Nephron (organoid): Measurements from ENCODE around the gene DIP2C.
A peak's percentile ranks its signal among the peaks of the same experiment; 100 is the strongest.
"Not testable (repeated sequence)": the region's sequence is repeated elsewhere in the genome, so short reads cannot be mapped to it uniquely, and the experiment has no call there.

ENCODE experiments used
- H3K27ac Mint-ChIP-seq, 3 experiments: 2 replicates each; pipeline ENCODE4 v1.8.0; 2020; ENCODE audit warnings: mixed read lengths in 3 of 3, mild to moderate bottlenecking in 2 of 3, moderate library complexity in 1 of 3
- H3K27me3 Mint-ChIP-seq: 2 replicates; pipeline ENCODE4 v1.8.0; 2021; ENCODE audit warnings: low read depth, mild to moderate bottlenecking, moderate library complexity, mixed read lengths
- H3K36me3 Mint-ChIP-seq: 2 replicates; pipeline ENCODE4 v1.8.0; 2020; ENCODE audit warnings: low read depth, mixed read lengths
- H3K4me1 Mint-ChIP-seq: 2 replicates; pipeline ENCODE4 v1.8.0; 2020; ENCODE audit warnings: mixed read lengths
- H3K4me3 Mint-ChIP-seq, 3 experiments: 2 replicates each; pipeline ENCODE4 v1.8.0; 2020; ENCODE audit warnings: mild to moderate bottlenecking in 3 of 3, mixed read lengths in 3 of 3, moderate library complexity in 2 of 3
- H3K9me3 Mint-ChIP-seq: 2 replicates; pipeline ENCODE4 v1.8.0; 2020; ENCODE audit warnings: mixed read lengths
- CTCF ChIP-seq, 3 experiments: fragments of 200-600 bp; sonication (generic); IDR thresholded peaks; one replicate each; pipeline ENCODE4 v1.5.0; 2021; ENCODE audit warnings: antibody characterized with exemption in 3 of 3; ENCODE audit not compliant: unreplicated experiment in 3 of 3

Gene DIP2C

GRCh38 chr10:659688-660141 lies 29.8 kb downstream of the DIP2C start:
- peaks cover 46% of the 10 kb centered on the region for H3K4me1 Mint-ChIP-seq
- peak overlapping the region in 1 of 3 experiments; percentile 26 for H3K4me3 Mint-ChIP-seq
- no peaks in the 10 kb centered on the region for H3K9me3 Mint-ChIP-seq
- H3K27ac Mint-ChIP-seq, result peak overlapping the region; percentile 61 to 63 (median 61)
- H3K36me3 Mint-ChIP-seq, result no peaks in the 10 kb centered on the region
- no peak for TF ChIP-seq CTCF (IDR thresholded peaks at IDR 0.05; ENCODE audit: unreplicated experiment in 3 of 3)
- no peaks in the 10 kb centered on the region for H3K27me3 Mint-ChIP-seq

GRCh38 chr10:657816-658350 lies 31.6 kb downstream of the DIP2C start:
- H3K36me3 Mint-ChIP-seq, H3K27me3 Mint-ChIP-seq, H3K27ac Mint-ChIP-seq, H3K9me3 Mint-ChIP-seq, H3K4me3 Mint-ChIP-seq: not testable (repeated sequence)
- peaks cover 42% of the 10 kb centered on the region for H3K4me1 Mint-ChIP-seq

GRCh38 chr10:656883-657282 lies 32.6 kb downstream of the DIP2C start:
- Mint-ChIP-seq H3K27me3 (no peaks in the 10 kb centered on the region), H3K36me3 (no peaks in the 10 kb centered on the region), H3K27ac (no peak overlapping the region), H3K9me3 (no peaks in the 10 kb centered on the region), H3K4me1 (peaks cover 42% of the 10 kb centered on the region), H3K4me3 (no peak overlapping the region)
- TF ChIP-seq CTCF (IDR thresholded peaks at IDR 0.05; ENCODE audit: unreplicated experiment in 3 of 3), result no peak

GRCh38 chr10:655184-655583 lies 34.3 kb downstream of the DIP2C start:
- no peak overlapping the region for H3K4me3 Mint-ChIP-seq
- H3K4me1 Mint-ChIP-seq, result peaks cover 42% of the 10 kb centered on the region
- H3K36me3 Mint-ChIP-seq, result no peaks in the 10 kb centered on the region
- H3K9me3 Mint-ChIP-seq, result no peaks in the 10 kb centered on the region
- H3K27me3 Mint-ChIP-seq, result no peaks in the 10 kb centered on the region
- TF ChIP-seq CTCF (IDR thresholded peaks at IDR 0.05; ENCODE audit: unreplicated experiment in 3 of 3), result no peak
- no peak overlapping the region for H3K27ac Mint-ChIP-seq

GRCh38 chr10:654647-654996 lies 34.8 kb downstream of the DIP2C start:
- Mint-ChIP-seq H3K9me3 (no peaks in the 10 kb centered on the region), H3K4me3 (no peak overlapping the region), H3K27ac (no peak overlapping the region), H3K36me3 (no peaks in the 10 kb centered on the region), H3K4me1 (peaks cover 43% of the 10 kb centered on the region), H3K27me3 (no peaks in the 10 kb centered on the region)
- no peak for TF ChIP-seq CTCF (IDR thresholded peaks at IDR 0.05; ENCODE audit: unreplicated experiment in 3 of 3)

GRCh38 chr10:653991-654646 lies 35.3 kb downstream of the DIP2C start:
- Mint-ChIP-seq H3K27ac (peak overlapping the region in 1 of 3 experiments; percentile 57), H3K27me3 (no peaks in the 10 kb centered on the region), H3K4me3 (no peak overlapping the region)

GRCh38 chr10:652832-653459 lies 36.5 kb downstream of the DIP2C start:
- H3K4me1 Mint-ChIP-seq, result peaks cover 38% of the 10 kb centered on the region
- not testable (repeated sequence) for H3K36me3 Mint-ChIP-seq, H3K27me3 Mint-ChIP-seq, H3K9me3 Mint-ChIP-seq, H3K4me3 Mint-ChIP-seq
- H3K27ac Mint-ChIP-seq, result peak overlapping the region; percentile 8 to 48 (median 42)

More at GRCh38 chr10:653991-654646, 35.3 kb downstream of the DIP2C start:
- TF ChIP-seq CTCF (IDR thresholded peaks at IDR 0.05; ENCODE audit: unreplicated experiment in 3 of 3), result no peak
- peaks cover 43% of the 10 kb centered on the region for H3K4me1 Mint-ChIP-seq
- no peaks in the 10 kb centered on the region for H3K36me3 Mint-ChIP-seq
- no peaks in the 10 kb centered on the region for H3K9me3 Mint-ChIP-seq
